Uterus (tissue), 2 donors: ENCODE results near the gene LETMD1.

Experiments
- POLR2A ChIP-seq, 2 donors: fragments of 450-650 bp; IDR thresholded peaks; one replicate each; pipeline ENCODE4 v1.6.1; 2016; ENCODE audit warnings: antibody characterized with exemption in 2 of 2, mild to moderate bottlenecking in 1 of 2, moderate library complexity in 1 of 2
- TF ChIP-seq, protein P1 (sequence below), 4 experiments: fragments of 200-600 bp in 2 of 4; fragments of 450-650 bp in 2 of 4; sonication (generic) in 2 of 4; IDR thresholded peaks; one replicate each; pipeline ENCODE4 v1.5.1; 2016 to 2019; ENCODE audit warnings: antibody characterized with exemption in 4 of 4, mild to moderate bottlenecking in 2 of 4, moderate library complexity in 1 of 4

DNA sequence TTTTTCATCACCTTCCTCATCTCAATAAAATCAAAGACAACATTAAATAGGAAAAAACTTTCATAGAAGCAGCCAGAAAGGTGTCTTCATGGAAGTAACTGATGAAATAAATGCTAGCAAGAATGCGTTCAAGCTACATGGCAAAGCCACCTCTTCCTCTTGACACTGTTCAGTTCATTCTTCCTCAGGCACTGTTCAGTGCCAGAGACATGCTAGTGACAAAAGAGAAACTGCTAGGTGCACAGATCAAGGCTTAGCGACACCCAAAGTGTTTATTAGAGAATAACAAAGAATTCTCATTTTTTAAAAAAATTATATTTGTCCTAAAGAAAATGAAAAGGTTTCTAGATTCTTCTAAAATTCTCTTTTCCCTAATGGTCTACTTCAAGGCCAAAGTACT lies 29.2 kb upstream of the LETMD1 start:
- TF ChIP-seq, protein P1, sequence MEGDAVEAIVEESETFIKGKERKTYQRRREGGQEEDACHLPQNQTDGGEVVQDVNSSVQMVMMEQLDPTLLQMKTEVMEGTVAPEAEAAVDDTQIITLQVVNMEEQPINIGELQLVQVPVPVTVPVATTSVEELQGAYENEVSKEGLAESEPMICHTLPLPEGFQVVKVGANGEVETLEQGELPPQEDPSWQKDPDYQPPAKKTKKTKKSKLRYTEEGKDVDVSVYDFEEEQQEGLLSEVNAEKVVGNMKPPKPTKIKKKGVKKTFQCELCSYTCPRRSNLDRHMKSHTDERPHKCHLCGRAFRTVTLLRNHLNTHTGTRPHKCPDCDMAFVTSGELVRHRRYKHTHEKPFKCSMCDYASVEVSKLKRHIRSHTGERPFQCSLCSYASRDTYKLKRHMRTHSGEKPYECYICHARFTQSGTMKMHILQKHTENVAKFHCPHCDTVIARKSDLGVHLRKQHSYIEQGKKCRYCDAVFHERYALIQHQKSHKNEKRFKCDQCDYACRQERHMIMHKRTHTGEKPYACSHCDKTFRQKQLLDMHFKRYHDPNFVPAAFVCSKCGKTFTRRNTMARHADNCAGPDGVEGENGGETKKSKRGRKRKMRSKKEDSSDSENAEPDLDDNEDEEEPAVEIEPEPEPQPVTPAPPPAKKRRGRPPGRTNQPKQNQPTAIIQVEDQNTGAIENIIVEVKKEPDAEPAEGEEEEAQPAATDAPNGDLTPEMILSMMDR (IDR thresholded peaks at IDR 0.05), result no peak
- TF ChIP-seq POLR2A (IDR thresholded peaks at IDR 0.05), result no peak
